ENCODE results near the gene PAPOLB. TPM values are rescaled to one million over a fixed set of nuclear protein-coding genes. Genes with fewer than 3 reads are reported as not detected.

Gene PAPOLB
- total RNA-seq, 1 experiment from 2014 or later = 0.02 TPM

- no peak for DNase-seq (ENCODE audit: low spot score)
Measured at GRCh38 chr7:4824120-4824775, 37.6 kb downstream of the PAPOLB start.

- DNase-seq (ENCODE audit: low spot score) = no peak
Measured at GRCh38 chr7:4823441-4824119, 38.2 kb downstream of the PAPOLB start.

GRCh38 chr7:4822677-4823076 lies 39.2 kb downstream of the PAPOLB start:
- DNase-seq (ENCODE audit: low spot score) = no peak

GRCh38 chr7:4820967-4821471 lies 40.8 kb downstream of the PAPOLB start:
- no peak for DNase-seq (ENCODE audit: low spot score)

GRCh38 chr7:4820405-4820966 lies 41.3 kb downstream of the PAPOLB start:
- no peak for DNase-seq (ENCODE audit: low spot score)

GRCh38 chr7:4819560-4820404 lies 42.0 kb downstream of the PAPOLB start:
- DNase-seq (ENCODE audit: low spot score) = no peak

GRCh38 chr7:4818000-4818794 lies 43.6 kb downstream of the PAPOLB start:
- no peak for DNase-seq (ENCODE audit: low spot score)

- DNase-seq (ENCODE audit: low spot score) = no peak
Measured at GRCh38 chr7:4817178-4817901, 44.5 kb downstream of the PAPOLB start.

GRCh38 chr7:4816419-4817080 lies 45.3 kb downstream of the PAPOLB start:
- no peak for DNase-seq (ENCODE audit: low spot score)

- no peak for DNase-seq (ENCODE audit: low spot score)
Measured at GRCh38 chr7:4815609-4816418, 46.0 kb downstream of the PAPOLB start.

GRCh38 chr7:4815121-4815520 lies 46.7 kb downstream of the PAPOLB start:
- no peak for DNase-seq (ENCODE audit: low spot score)

- DNase-seq (ENCODE audit: low spot score) = no peak
Measured at GRCh38 chr7:4814433-4814832, 47.4 kb downstream of the PAPOLB start.

- DNase-seq (ENCODE audit: low spot score) = no peak
Measured at GRCh38 chr7:4809666-4810065, 52.2 kb downstream of the PAPOLB start.

- DNase-seq (ENCODE audit: low spot score) = no peak
Measured at GRCh38 chr7:4809091-4809591, 52.7 kb downstream of the PAPOLB start.

GRCh38 chr7:4808565-4808964 lies 53.3 kb downstream of the PAPOLB start:
- no peak for DNase-seq (ENCODE audit: low spot score)

- no peak for DNase-seq (ENCODE audit: low spot score)
Measured at GRCh38 chr7:4808026-4808425, 53.8 kb downstream of the PAPOLB start.
